Measurements from ENCODE around the gene HDAC4. TPM values are rescaled to one million over a fixed set of nuclear protein-coding genes. Genes with fewer than 3 reads are reported as not detected.

Gene HDAC4
- polyA plus RNA-seq, 2 of the 4 experiments (the other 2 are of a cell fraction): 8.6 to 10.4 TPM

GRCh38 chr2:239420082-239420481, 19.3 kb upstream of the HDAC4 start (continued):
- TF ChIP-seq TFCP2L1 (CRISPR knock-in tag; IDR thresholded peaks at IDR 0.05) (no peak), NFE2L2 (conservative IDR thresholded peaks at IDR 0.05; ENCODE audit: low read length) (no peak), CTCF (IDR thresholded peaks at IDR 0.05) (no peak), MYC (IDR thresholded peaks at IDR 0.05; ENCODE audit: borderline replicate concordance, low read length) (no peak)

- DNase-seq (ENCODE audit: low read depth in 1 of 2, low spot score in 1 of 2) (no peak), FAIRE-seq (no peak), ATAC-seq (no peak)
- Histone ChIP-seq H3K27ac (no peak overlapping the region), H3K4me2 (no peak overlapping the region), H3K9me3 (no peaks in the 10 kb centered on the region), H3K4me1 (no peaks in the 10 kb centered on the region), H3K4me3 (no peak overlapping the region)
- ChIA-PET CTCF (no interaction called here), POLR2A (no interaction called here)
- TF ChIP-seq HEYL (CRISPR knock-in tag; IDR thresholded peaks at IDR 0.05) (no peak), NPAS2 (CRISPR knock-in tag; IDR thresholded peaks at IDR 0.05; ENCODE audit: borderline replicate concordance) (no peak), FOXS1 (CRISPR knock-in tag; IDR thresholded peaks at IDR 0.05) (no peak), CHD4 (IDR thresholded peaks at IDR 0.05; ENCODE audit: borderline replicate concordance) (no peak), HDAC2 (IDR thresholded peaks at IDR 0.05) (no peak), NR3C1 (IDR thresholded peaks at IDR 0.05) (no peak), CEBPB (IDR thresholded peaks at IDR 0.05) (no peak), RNF2 (IDR thresholded peaks at IDR 0.05; ENCODE audit: borderline replicate concordance, low read depth) (no peak), RCOR1 (IDR thresholded peaks at IDR 0.05; ENCODE audit: low read depth, low read length) (no peak), FOSB (CRISPR knock-in tag; IDR thresholded peaks at IDR 0.05) (no peak), KDM5A (IDR thresholded peaks at IDR 0.05) (no peak), NFE2L2 (conservative IDR thresholded peaks at IDR 0.05; ENCODE audit: low read length) (no peak), MYC (IDR thresholded peaks at IDR 0.05; ENCODE audit: borderline replicate concordance, low read length) (no peak)
- WGBS (ENCODE audit: missing lambda C conversion rate): 36% methylated on average over 1 of the region's 1 CpG
These were observed 18.1 kb upstream of the HDAC4 start for GRCh38 chr2:239418918-239419317.

- no peak overlapping the region for H3K4me3 ChIP-seq
- POLR2A ChIA-PET: interaction anchor here (2.4 kb wide), 1 partner anchor 12 kb away, joined by 9 read pairs; the partner anchor contains the start of gene HDAC4
- peaks cover 7% of the 10 kb centered on the region for H3K9me3 ChIP-seq
- CTCF ChIA-PET: interaction anchor here (1.1 kb wide), 1 partner anchor 384 kb away, joined by 3 read pairs; no protein-coding TSS in a partner anchor
- WGBS (ENCODE audit: missing lambda C conversion rate): 57% methylated on average over 11 of the region's 11 CpGs
- H3K4me2 ChIP-seq: no peak overlapping the region
- no peak overlapping the region for H3K27ac ChIP-seq
- no peaks in the 10 kb centered on the region for H3K4me1 ChIP-seq
- FAIRE-seq (no peak), DNase-seq (ENCODE audit: low read depth in 1 of 2, low spot score in 1 of 2) (no peak), ATAC-seq (no peak)
- no peak for TF ChIP-seq POLR2AphosphoS2 (conservative IDR thresholded peaks at IDR 0.05; ENCODE audit: low read length)
- TF ChIP-seq ESRRA (IDR thresholded peaks at IDR 0.05; ENCODE audit: borderline replicate concordance, low read length): no peak
- no peak for TF ChIP-seq PBX3 (IDR thresholded peaks at IDR 0.05)
- no peak for TF ChIP-seq CBX2 (IDR thresholded peaks at IDR 0.05; ENCODE audit: borderline replicate concordance, low read depth)
- TF ChIP-seq RFX5 (IDR thresholded peaks at IDR 0.05): no peak
- TF ChIP-seq CHD2 (IDR thresholded peaks at IDR 0.05; ENCODE audit: low read length, partially characterized antibody): no peak
- TF ChIP-seq PHF8 (IDR thresholded peaks at IDR 0.05; ENCODE audit: borderline replicate concordance, low read depth): no peak
- no peak for TF ChIP-seq SMC3 (IDR thresholded peaks at IDR 0.05)
- no peak for TF ChIP-seq E2F6 (IDR thresholded peaks at IDR 0.05; ENCODE audit: borderline replicate concordance, low read depth)
- no peak for TF ChIP-seq NR3C1 (IDR thresholded peaks at IDR 0.05)
- TF ChIP-seq HEYL (CRISPR knock-in tag; IDR thresholded peaks at IDR 0.05): no peak
- TF ChIP-seq USF2 (IDR thresholded peaks at IDR 0.05): no peak
- TF ChIP-seq REST (IDR thresholded peaks at IDR 0.05): no peak
- no peak for TF ChIP-seq CHD4 (IDR thresholded peaks at IDR 0.05; ENCODE audit: borderline replicate concordance)
- TF ChIP-seq ZNF302 (CRISPR knock-in tag; IDR thresholded peaks at IDR 0.05): no peak
These were observed 12.2 kb upstream of the HDAC4 start for GRCh38 chr2:239412905-239413603.

Data from A549 (cell line).